Smooth muscle cell (in vitro differentiated cells): ENCODE results near the gene CNTN4. TPM values are rescaled to one million over a fixed set of nuclear protein-coding genes. Genes with fewer than 3 reads are reported as not detected.

Experiments used
- DNase-seq: peaks from one replicate; lab custom pipeline; 2025; ENCODE audit not compliant: unreplicated experiment; lab: John Stamatoyannopoulos, UW
- H2AFZ ChIP-seq: fragments of 200-600 bp; sonication (generic); 2 replicates; pipeline ENCODE4 v1.6.0; 2016; ENCODE audit warnings: antibody characterized with exemption, low read depth, mild to moderate bottlenecking
- H3F3A ChIP-seq: fragments of 200-600 bp; sonication (generic); 2 replicates; pipeline ENCODE4 v1.6.0; 2017; ENCODE audit warnings: antibody characterized with exemption, low read depth
- H3K27ac ChIP-seq: fragments of 200-600 bp; sonication (generic); 2 replicates; pipeline ENCODE4 v1.5.1; 2016; ENCODE audit warnings: low read depth, mild to moderate bottlenecking
- H3K27me3 ChIP-seq: fragments of 200-600 bp; sonication (generic); 2 replicates; pipeline ENCODE4 v1.6.1; 2016; ENCODE audit warnings: low read depth, mild to moderate bottlenecking
- H3K36me3 ChIP-seq: fragments of 200-600 bp; sonication (generic); 2 replicates; pipeline ENCODE4 v1.5.1; 2016; ENCODE audit warnings: low read depth
- H3K4me1 ChIP-seq: fragments of 200-600 bp; sonication (generic); 2 replicates; pipeline ENCODE4 v1.5.1; 2016; ENCODE audit warnings: low read depth
- H3K4me2 ChIP-seq: fragments of 200-600 bp; sonication (generic); 2 replicates; pipeline ENCODE4 v1.6.0; 2016; ENCODE audit warnings: mild to moderate bottlenecking
- H3K4me3 ChIP-seq: fragments of 200-600 bp; sonication (generic); 2 replicates; pipeline ENCODE4 v1.5.1; 2016; ENCODE audit warnings: mild to moderate bottlenecking
- H3K79me2 ChIP-seq: fragments of 200-600 bp; sonication (generic); 2 replicates; pipeline ENCODE4 v1.6.0; 2016; ENCODE audit warnings: low read depth, mild to moderate bottlenecking
- H3K9ac ChIP-seq: fragments of 200-600 bp; sonication (generic); 2 replicates; pipeline ENCODE4 v1.6.0; 2016; ENCODE audit warnings: low read depth
- H3K9me3 ChIP-seq: fragments of 200-600 bp; sonication (generic); replicated peaks from 2 replicates; pipeline ENCODE4 v1.5.1; 2016; ENCODE audit warnings: low read depth
- H4K20me1 ChIP-seq: fragments of 200-600 bp; sonication (generic); 2 replicates; pipeline ENCODE4 v1.6.0; 2016; ENCODE audit warnings: low read depth
- WGBS: methylation state at CpG from one replicate; pipeline ENCODE4 v1.1.7; 2016; ENCODE audit warnings: low lambda C conversion rate; 5-methylcytosine and 5-hydroxymethylcytosine counted together
- polyA plus RNA-seq: library from polyadenylated mRNA; unstranded; fragments of >200 nt; fragmentation: Nextera tagmentation; extraction: Ambion mirVana; gene quantifications from 2 replicates; pipeline ENCODE4 v1.2.1, GENCODE V29; 2016
- total RNA-seq: library from RNA; depleted of rRNA; stranded (reverse); fragments of >200 nt; gene quantifications from 2 replicates; pipeline ENCODE4 v1.2.3, GENCODE V29; 2014
- TF ChIP-seq, protein P1 (sequence below): fragments of 200-600 bp; sonication (generic); IDR thresholded peaks from 2 replicates; pipeline ENCODE4 v1.5.1; 2017; ENCODE audit warnings: borderline replicate concordance, mild to moderate bottlenecking, antibody characterized with exemption; ENCODE audit not compliant: insufficient read depth, poor library complexity, severe bottlenecking

Gene CNTN4
- total and polyA plus RNA-seq, 2 experiments from 2014 or later: 12.1 to 15.8 TPM

DNA sequence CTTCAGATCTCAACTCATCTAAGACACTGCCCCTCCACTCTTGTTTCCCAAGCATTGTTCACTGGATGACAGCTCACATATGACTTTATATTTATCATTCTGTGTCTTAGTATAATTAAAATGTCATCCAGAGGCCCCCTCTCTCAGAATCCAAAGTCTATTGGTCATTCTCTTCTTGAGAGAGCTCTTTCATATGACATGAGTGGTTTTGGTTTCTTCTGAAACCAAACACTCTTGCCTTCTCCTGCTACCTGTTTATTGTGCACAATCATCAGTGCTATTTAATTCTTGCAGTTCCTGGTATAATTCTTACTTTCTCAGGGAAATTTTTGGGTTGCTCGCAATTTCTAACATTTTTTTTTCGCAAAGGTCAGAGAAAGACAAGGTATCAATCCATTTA is 762.0 kb downstream of the CNTN4 start:
- Histone ChIP-seq H4K20me1 (no peaks in the 10 kb centered on the region), H3F3A (no peaks in the 10 kb centered on the region), H3K4me3 (no peak overlapping the region), H3K36me3 (no peaks in the 10 kb centered on the region), H2AFZ (no peak overlapping the region), H3K79me2 (no peaks in the 10 kb centered on the region), H3K9me3 (no peaks in the 10 kb centered on the region), H3K4me1 (peaks cover 8% of the 10 kb centered on the region), H3K9ac (no peak overlapping the region), H3K27me3 (no peaks in the 10 kb centered on the region), H3K27ac (no peak overlapping the region), H3K4me2 (no peak overlapping the region)
- no peak for DNase-seq
- 98% methylated on average over 2 of the region's 2 CpGs for WGBS
- TF ChIP-seq, protein P1, sequence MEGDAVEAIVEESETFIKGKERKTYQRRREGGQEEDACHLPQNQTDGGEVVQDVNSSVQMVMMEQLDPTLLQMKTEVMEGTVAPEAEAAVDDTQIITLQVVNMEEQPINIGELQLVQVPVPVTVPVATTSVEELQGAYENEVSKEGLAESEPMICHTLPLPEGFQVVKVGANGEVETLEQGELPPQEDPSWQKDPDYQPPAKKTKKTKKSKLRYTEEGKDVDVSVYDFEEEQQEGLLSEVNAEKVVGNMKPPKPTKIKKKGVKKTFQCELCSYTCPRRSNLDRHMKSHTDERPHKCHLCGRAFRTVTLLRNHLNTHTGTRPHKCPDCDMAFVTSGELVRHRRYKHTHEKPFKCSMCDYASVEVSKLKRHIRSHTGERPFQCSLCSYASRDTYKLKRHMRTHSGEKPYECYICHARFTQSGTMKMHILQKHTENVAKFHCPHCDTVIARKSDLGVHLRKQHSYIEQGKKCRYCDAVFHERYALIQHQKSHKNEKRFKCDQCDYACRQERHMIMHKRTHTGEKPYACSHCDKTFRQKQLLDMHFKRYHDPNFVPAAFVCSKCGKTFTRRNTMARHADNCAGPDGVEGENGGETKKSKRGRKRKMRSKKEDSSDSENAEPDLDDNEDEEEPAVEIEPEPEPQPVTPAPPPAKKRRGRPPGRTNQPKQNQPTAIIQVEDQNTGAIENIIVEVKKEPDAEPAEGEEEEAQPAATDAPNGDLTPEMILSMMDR: no peak

DNA sequence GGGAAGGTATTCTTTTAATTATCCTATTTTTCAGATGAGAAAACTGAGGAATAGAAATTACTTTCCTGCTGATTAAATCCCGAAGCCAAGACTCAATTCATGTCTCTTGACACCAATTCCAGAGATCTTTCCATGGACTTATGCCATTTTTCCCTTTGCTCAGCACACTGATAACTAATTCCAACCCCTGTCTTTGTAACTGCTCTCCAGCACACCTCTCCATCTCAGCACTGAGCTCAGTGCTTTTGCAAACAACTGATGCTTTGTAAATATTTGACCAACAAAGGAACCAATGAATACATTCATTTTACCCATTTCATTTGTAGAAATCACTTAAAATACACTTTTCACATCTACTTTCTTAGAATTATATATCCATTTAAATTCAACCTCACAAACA is 762.5 kb downstream of the CNTN4 start:
- DNase-seq: no peak
- H3K4me2 ChIP-seq: no peak overlapping the region
- no peak overlapping the region for H3K27ac ChIP-seq
- no peaks in the 10 kb centered on the region for H3F3A ChIP-seq
- H3K36me3 ChIP-seq: no peaks in the 10 kb centered on the region
- TF ChIP-seq, protein P1: no peak
- WGBS: 96% methylated on average over 1 of the region's 1 CpG
- H3K79me2 ChIP-seq: no peaks in the 10 kb centered on the region
- peaks cover 8% of the 10 kb centered on the region for H3K4me1 ChIP-seq
- H3K9ac ChIP-seq: no peak overlapping the region
- H2AFZ ChIP-seq: no peak overlapping the region
- H3K27me3 ChIP-seq: no peaks in the 10 kb centered on the region
- no peak overlapping the region for H3K4me3 ChIP-seq
- no peaks in the 10 kb centered on the region for H4K20me1 ChIP-seq
- H3K9me3 ChIP-seq: no peaks in the 10 kb centered on the region

DNA sequence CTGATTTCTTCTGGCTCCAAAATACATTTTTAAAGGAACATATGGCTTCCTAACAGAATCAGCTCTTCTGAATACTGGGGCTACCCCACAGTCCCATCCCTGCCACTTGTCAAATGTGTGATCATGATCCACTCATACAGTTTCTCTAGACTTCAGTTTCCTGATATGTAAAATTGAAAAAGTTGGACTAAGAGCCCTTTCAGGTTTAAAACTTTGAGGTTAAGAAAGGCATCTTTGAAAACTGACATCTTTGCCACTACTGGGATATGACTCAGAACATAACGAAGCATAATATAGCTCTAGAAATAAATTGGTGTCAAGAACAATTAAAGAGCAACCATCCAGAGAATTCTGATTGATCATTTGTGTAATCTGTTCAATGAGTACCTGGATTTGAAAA is 763.3 kb downstream of the CNTN4 start:
- H3K36me3 ChIP-seq: no peaks in the 10 kb centered on the region
- peaks cover 1% of the 10 kb centered on the region for H3K4me1 ChIP-seq
- no peak for DNase-seq
- H3K79me2 ChIP-seq: no peaks in the 10 kb centered on the region
- no peak overlapping the region for H3K27ac ChIP-seq
- H2AFZ ChIP-seq: no peak overlapping the region
- 49% methylated on average over 1 of the region's 1 CpG for WGBS
- H3K9me3 ChIP-seq: no peaks in the 10 kb centered on the region
- no peaks in the 10 kb centered on the region for H3K27me3 ChIP-seq
- no peaks in the 10 kb centered on the region for H4K20me1 ChIP-seq
- no peak overlapping the region for H3K9ac ChIP-seq
- TF ChIP-seq, protein P1: no peak
- no peak overlapping the region for H3K4me2 ChIP-seq
- H3K4me3 ChIP-seq: no peak overlapping the region
- H3F3A ChIP-seq: no peaks in the 10 kb centered on the region

DNA sequence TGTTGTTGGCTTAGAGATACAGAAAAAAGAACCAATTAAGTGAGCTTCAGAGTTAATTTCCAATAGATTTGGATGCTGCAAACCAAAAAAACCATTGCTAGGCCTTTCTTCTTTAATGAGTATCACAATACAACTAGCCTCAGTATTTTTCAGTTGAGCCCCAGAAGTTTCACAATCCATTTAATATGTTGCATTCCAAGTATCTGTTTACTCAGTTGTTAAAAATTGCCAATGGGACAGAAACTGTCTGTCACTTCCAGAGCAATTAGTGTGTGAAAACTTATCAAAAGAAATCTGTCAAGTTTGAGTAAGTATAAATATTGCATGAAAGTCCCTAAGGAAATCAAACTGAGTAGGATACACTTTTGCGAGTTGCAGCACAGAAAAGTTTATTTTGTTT is 763.7 kb downstream of the CNTN4 start:
- no peak for DNase-seq
- TF ChIP-seq, protein P1: no peak
- Histone ChIP-seq H3K79me2 (no peaks in the 10 kb centered on the region), H3K36me3 (no peaks in the 10 kb centered on the region), H3K27ac (no peak overlapping the region), H3F3A (no peaks in the 10 kb centered on the region), H3K4me2 (no peak overlapping the region), H3K9me3 (no peaks in the 10 kb centered on the region), H3K9ac (no peak overlapping the region), H3K4me1 (no peaks in the 10 kb centered on the region), H2AFZ (no peak overlapping the region), H4K20me1 (no peaks in the 10 kb centered on the region), H3K4me3 (no peak overlapping the region), H3K27me3 (no peaks in the 10 kb centered on the region)
- WGBS: 92% methylated on average over 1 of the region's 1 CpG
